GM23248 (cell line): ENCODE data around the gene ZBTB16.

ENCODE experiments used
- EZH2 ChIP-seq: fragments of 200-600 bp; sonication (generic); IDR thresholded peaks from 2 replicates; pipeline ENCODE4 v1.6.1; 2018; ENCODE audit warnings: antibody characterized with exemption, mild to moderate bottlenecking; ENCODE audit not compliant: insufficient read depth, poor library complexity, severe bottlenecking
- EZH2phosphoT487 ChIP-seq: fragments of 200-600 bp; sonication (generic); IDR thresholded peaks from 2 replicates; pipeline ENCODE4 v1.6.1; 2018; ENCODE audit warnings: antibody characterized with exemption, moderate library complexity, mild to moderate bottlenecking, low read depth; ENCODE audit not compliant: insufficient read depth

GRCh38 chr11:114054806-114055205 is 4.7 kb upstream of the ZBTB16 start:
- TF ChIP-seq EZH2phosphoT487 (no peak), EZH2 (no peak)
